ENCODE data around the gene CLMN. TPM values are rescaled to one million over a fixed set of nuclear protein-coding genes. Genes with fewer than 3 reads are reported as not detected.

Gene CLMN
- total RNA-seq, 1 experiment from 2014 or later: 8.6 TPM

- Histone ChIP-seq H3K9me3 (ENCODE audit: low read depth, low read length, poor library complexity, severe bottlenecking) (no peaks in the 10 kb centered on the region), H3K36me3 (ENCODE audit: insufficient read depth, low read length, poor library complexity, severe bottlenecking) (no peaks in the 10 kb centered on the region), H3K4me3 (ENCODE audit: low read depth, low read length, poor library complexity, severe bottlenecking) (no peak overlapping the region), H3K27me3 (replicated peaks; ENCODE audit: insufficient read depth, low read depth, low read length, poor library complexity) (no peaks in the 10 kb centered on the region), H3K4me1 (ENCODE audit: insufficient read depth, low read length, poor library complexity, severe bottlenecking) (peaks cover 29% of the 10 kb centered on the region), H3K27ac (ENCODE audit: low read depth, low read length, poor library complexity, severe bottlenecking) (peak overlapping the region; percentile 68)
- intact Hi-C loops (cut with micrococcal nuclease; ENCODE audit: unreplicated experiment): no loop called here
- POLR2A ChIA-PET (ENCODE audit: low non-redundant PET): no interaction called here
- CTCF ChIA-PET: interaction anchor here (0.6 kb wide), 1 partner anchor 51 kb away, joined by 5 read pairs; no protein-coding TSS in a partner anchor
- DNase-seq (ENCODE audit: low spot score): peak; percentile 61
- TF ChIP-seq CTCF (conservative IDR thresholded peaks at IDR 0.05; ENCODE audit: low read depth, low read length) (no peak), EZH2 (IDR thresholded peaks at IDR 0.05; ENCODE audit: borderline replicate concordance, low read depth, low read length, poor library complexity, severe bottlenecking) (no peak)
- BruUV-seq (replicated peaks): no TSS peak
Observed at GRCh38 chr14:95291859-95292542, 27.7 kb downstream of the CLMN start.

- Histone ChIP-seq H3K4me1 (ENCODE audit: insufficient read depth, low read length, poor library complexity, severe bottlenecking) (peaks cover 29% of the 10 kb centered on the region), H3K27me3 (replicated peaks; ENCODE audit: insufficient read depth, low read depth, low read length, poor library complexity) (no peaks in the 10 kb centered on the region), H3K4me3 (ENCODE audit: low read depth, low read length, poor library complexity, severe bottlenecking) (no peak overlapping the region), H3K36me3 (ENCODE audit: insufficient read depth, low read length, poor library complexity, severe bottlenecking) (no peaks in the 10 kb centered on the region), H3K27ac (ENCODE audit: low read depth, low read length, poor library complexity, severe bottlenecking) (no peak overlapping the region), H3K9me3 (ENCODE audit: low read depth, low read length, poor library complexity, severe bottlenecking) (no peaks in the 10 kb centered on the region)
- intact Hi-C loops (cut with micrococcal nuclease; ENCODE audit: unreplicated experiment): no loop called here
- peak; percentile 55 for DNase-seq (ENCODE audit: low spot score)
- ChIA-PET CTCF (no interaction called here), POLR2A (ENCODE audit: low non-redundant PET) (no interaction called here)
- TF ChIP-seq CTCF (conservative IDR thresholded peaks at IDR 0.05; ENCODE audit: low read depth, low read length) (no peak), EZH2 (IDR thresholded peaks at IDR 0.05; ENCODE audit: borderline replicate concordance, low read depth, low read length, poor library complexity, severe bottlenecking) (no peak)
- BruUV-seq (replicated peaks): no TSS peak
Observed at GRCh38 chr14:95290871-95291431, 28.8 kb downstream of the CLMN start.

GRCh38 chr14:95290021-95290420, 29.7 kb downstream of the CLMN start:
- Histone ChIP-seq H3K4me3 (ENCODE audit: low read depth, low read length, poor library complexity, severe bottlenecking) (no peak overlapping the region), H3K27ac (ENCODE audit: low read depth, low read length, poor library complexity, severe bottlenecking) (no peak overlapping the region), H3K36me3 (ENCODE audit: insufficient read depth, low read length, poor library complexity, severe bottlenecking) (no peaks in the 10 kb centered on the region), H3K27me3 (replicated peaks; ENCODE audit: insufficient read depth, low read depth, low read length, poor library complexity) (no peaks in the 10 kb centered on the region), H3K9me3 (ENCODE audit: low read depth, low read length, poor library complexity, severe bottlenecking) (no peaks in the 10 kb centered on the region), H3K4me1 (ENCODE audit: insufficient read depth, low read length, poor library complexity, severe bottlenecking) (peaks cover 29% of the 10 kb centered on the region)
- DNase-seq (ENCODE audit: low spot score): no peak
- BruUV-seq (replicated peaks): no TSS peak
- TF ChIP-seq CTCF (conservative IDR thresholded peaks at IDR 0.05; ENCODE audit: low read depth, low read length) (no peak), EZH2 (IDR thresholded peaks at IDR 0.05; ENCODE audit: borderline replicate concordance, low read depth, low read length, poor library complexity, severe bottlenecking) (no peak)
- ChIA-PET CTCF (no interaction called here), POLR2A (ENCODE audit: low non-redundant PET) (interaction anchor here (0.5 kb wide), 1 partner anchor 29 kb away, joined by 7 read pairs; no protein-coding TSS in a partner anchor)
- intact Hi-C loops (cut with micrococcal nuclease; ENCODE audit: unreplicated experiment): no loop called here
